PC-3 (cell line): ENCODE measurements around the gene BMF. TPM values are rescaled to one million over a fixed set of nuclear protein-coding genes. Genes with fewer than 3 reads are reported as not detected.

Experiments used
- ATAC-seq: fragments of 200-7000 bp; cut with Tn5 transposase; 2 replicates; pipeline ENCODE4 v1.9.1; 2020; ENCODE audit warnings: mild to moderate bottlenecking, moderate library complexity
- BruUV-seq: library from RNA; stranded (reverse); fragments of 400-500 nt; replicated peaks from 2 replicates; lab custom pipeline; 2021; lab: Mats Ljungman, UMichigan
- CTCF ChIA-PET: fragments of 300-600 bp; sonication (Branson Sonifier 250); formaldehyde crosslinking; loops from one replicate; lab custom pipeline; 2022; ENCODE audit warnings: antibody characterized with exemption; lab: Charles Lee
- POLR2A ChIA-PET: fragments of 300-600 bp; sonication (Branson Sonifier 250); formaldehyde crosslinking; loops from one replicate; lab custom pipeline; 2022; ENCODE audit warnings: antibody characterized with exemption; ENCODE audit not compliant: unreplicated experiment; lab: Charles Lee
- DNase-seq: peaks from one replicate; pipeline ENCODE4 v3.0.0-alpha.2; 2015
- H2AFZ ChIP-seq: fragments of 300-600 bp; sonication (generic); 2 replicates; pipeline ENCODE4 v1.6.0; 2016; ENCODE audit warnings: antibody characterized with exemption, low read length
- H3F3A ChIP-seq: fragments of 300-600 bp; sonication (generic); one replicate; pipeline ENCODE4 v1.6.0; 2017; ENCODE audit warnings: antibody characterized with exemption, low read length, control low read depth, mild to moderate bottlenecking; ENCODE audit not compliant: unreplicated experiment
- H3K27ac ChIP-seq: fragments of 300-600 bp; sonication (generic); 2 replicates; pipeline ENCODE4 v1.5.1; 2016; ENCODE audit warnings: mild to moderate bottlenecking, low read length
- H3K27me3 ChIP-seq: fragments of 300-600 bp; sonication (generic); 2 replicates; pipeline ENCODE4 v1.6.1; 2016; ENCODE audit warnings: low read length, mixed read lengths
- H3K36me3 ChIP-seq: fragments of 300-600 bp; sonication (generic); 2 replicates; pipeline ENCODE4 v1.6.1; 2016; ENCODE audit warnings: low read depth, mixed run types, low read length, mixed read lengths
- H3K4me1 ChIP-seq: fragments of 300-600 bp; sonication (generic); 2 replicates; pipeline ENCODE4 v1.5.1; 2016; ENCODE audit warnings: low read length; ENCODE audit not compliant: insufficient read depth
- H3K4me2 ChIP-seq: fragments of 300-600 bp; sonication (generic); 2 replicates; pipeline ENCODE4 v1.6.0; 2016; ENCODE audit warnings: low read length
- H3K4me3 ChIP-seq: fragments of 300-600 bp; sonication (generic); 2 replicates; pipeline ENCODE4 v1.5.1; 2016; ENCODE audit warnings: mild to moderate bottlenecking, low read length, mixed read lengths
- H3K79me2 ChIP-seq: fragments of 300-600 bp; sonication (generic); 2 replicates; pipeline ENCODE4 v1.6.1; 2017; ENCODE audit warnings: low read length, mixed read lengths
- H3K9ac ChIP-seq: fragments of 300-600 bp; sonication (generic); 2 replicates; pipeline ENCODE4 v1.6.0; 2016; ENCODE audit warnings: mild to moderate bottlenecking, low read length
- H3K9me2 ChIP-seq: fragments of 300-600 bp; sonication (generic); replicated peaks from 2 replicates; pipeline ENCODE4 v1.6.1; 2016; ENCODE audit warnings: mixed run types, low read length, mixed read lengths
- H3K9me3 ChIP-seq: fragments of 300-600 bp; sonication (generic); 2 replicates; pipeline ENCODE4 v1.6.1; 2016; ENCODE audit warnings: low read length, mixed read lengths
- H4K20me1 ChIP-seq: fragments of 300-600 bp; sonication (generic); 2 replicates; pipeline ENCODE4 v1.6.1; 2016; ENCODE audit warnings: low read length, mixed read lengths
- EZH2 ChIP-seq: fragments of 300-600 bp; sonication (generic); IDR thresholded peaks from one replicate; pipeline ENCODE4 v1.6.1; 2017; ENCODE audit warnings: antibody characterized with exemption, mild to moderate bottlenecking, low read length; ENCODE audit not compliant: unreplicated experiment
- EZH2phosphoT487 ChIP-seq: fragments of 300-600 bp; sonication (generic); IDR thresholded peaks from 2 replicates; pipeline ENCODE4 v1.6.1; 2018; ENCODE audit warnings: mild to moderate bottlenecking, antibody characterized with exemption, low read length, borderline replicate concordance
- intact Hi-C: fragments of 100-400 bp; cut with micrococcal nuclease; formaldehyde crosslinking; loops from 2 replicates; pipeline ENCODE4 v1.9.0; 2023
- total RNA-seq: library from RNA; depleted of rRNA; stranded (reverse); fragments of >200 nt; gene quantifications from 2 replicates; pipeline ENCODE4 v1.2.3, GENCODE V29; 2014
- TF ChIP-seq, protein P1 (sequence below): fragments of 300-600 bp; sonication (generic); conservative IDR thresholded peaks from 2 replicates; pipeline ENCODE4 v1.5.1; 2017; ENCODE audit warnings: antibody characterized with exemption, low read depth, mild to moderate bottlenecking, low read length

The BMF gene
- total RNA-seq, 1 experiment from 2014 or later, result 0.95 TPM

DNA sequence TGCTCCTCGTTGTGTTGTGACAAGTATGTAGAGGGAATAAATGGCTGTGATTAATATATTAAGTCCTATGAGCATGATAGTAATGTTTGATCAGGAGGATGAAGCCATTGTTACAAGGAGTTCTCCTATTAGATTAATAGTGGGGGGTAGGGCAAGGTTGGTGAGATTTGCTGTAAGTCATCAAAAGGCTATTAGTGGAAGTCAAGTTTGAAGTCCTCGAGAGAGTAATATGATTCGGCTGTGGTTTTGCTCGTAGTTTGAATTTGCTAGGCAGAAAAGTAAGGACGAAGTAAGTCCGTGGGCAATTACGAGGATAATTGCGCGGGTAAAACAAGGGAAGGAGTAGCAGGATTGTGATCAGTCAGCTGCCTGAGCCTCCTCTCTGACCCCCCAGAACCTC, 26.2 kb upstream of the BMF start:
- no peaks in the 10 kb centered on the region for H3K36me3 ChIP-seq
- no peaks in the 10 kb centered on the region for H4K20me1 ChIP-seq
- no peak overlapping the region for H3K27ac ChIP-seq
- ATAC-seq (no peak), DNase-seq (no peak)
- H3K9me2 ChIP-seq, result no peaks in the 10 kb centered on the region
- TF ChIP-seq EZH2, result no peak
- no peak for TF ChIP-seq EZH2phosphoT487
- TF ChIP-seq, protein P1, sequence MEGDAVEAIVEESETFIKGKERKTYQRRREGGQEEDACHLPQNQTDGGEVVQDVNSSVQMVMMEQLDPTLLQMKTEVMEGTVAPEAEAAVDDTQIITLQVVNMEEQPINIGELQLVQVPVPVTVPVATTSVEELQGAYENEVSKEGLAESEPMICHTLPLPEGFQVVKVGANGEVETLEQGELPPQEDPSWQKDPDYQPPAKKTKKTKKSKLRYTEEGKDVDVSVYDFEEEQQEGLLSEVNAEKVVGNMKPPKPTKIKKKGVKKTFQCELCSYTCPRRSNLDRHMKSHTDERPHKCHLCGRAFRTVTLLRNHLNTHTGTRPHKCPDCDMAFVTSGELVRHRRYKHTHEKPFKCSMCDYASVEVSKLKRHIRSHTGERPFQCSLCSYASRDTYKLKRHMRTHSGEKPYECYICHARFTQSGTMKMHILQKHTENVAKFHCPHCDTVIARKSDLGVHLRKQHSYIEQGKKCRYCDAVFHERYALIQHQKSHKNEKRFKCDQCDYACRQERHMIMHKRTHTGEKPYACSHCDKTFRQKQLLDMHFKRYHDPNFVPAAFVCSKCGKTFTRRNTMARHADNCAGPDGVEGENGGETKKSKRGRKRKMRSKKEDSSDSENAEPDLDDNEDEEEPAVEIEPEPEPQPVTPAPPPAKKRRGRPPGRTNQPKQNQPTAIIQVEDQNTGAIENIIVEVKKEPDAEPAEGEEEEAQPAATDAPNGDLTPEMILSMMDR, result no peak
- H3K4me3 ChIP-seq, result no peak overlapping the region
- H3K4me1 ChIP-seq, result no peaks in the 10 kb centered on the region
- BruUV-seq, result no TSS peak
- no peaks in the 10 kb centered on the region for H3K9me3 ChIP-seq
- no peaks in the 10 kb centered on the region for H3F3A ChIP-seq
- no peaks in the 10 kb centered on the region; the same call in 1 of the 2 replicates for H3K27me3 ChIP-seq
- ChIA-PET CTCF (no interaction called here), POLR2A (no interaction called here)
- no peaks in the 10 kb centered on the region for H3K79me2 ChIP-seq
- no peak overlapping the region for H3K9ac ChIP-seq
- intact Hi-C loops, result no loop called here
- no peak overlapping the region for H3K4me2 ChIP-seq
- H2AFZ ChIP-seq, result no peak overlapping the region

DNA sequence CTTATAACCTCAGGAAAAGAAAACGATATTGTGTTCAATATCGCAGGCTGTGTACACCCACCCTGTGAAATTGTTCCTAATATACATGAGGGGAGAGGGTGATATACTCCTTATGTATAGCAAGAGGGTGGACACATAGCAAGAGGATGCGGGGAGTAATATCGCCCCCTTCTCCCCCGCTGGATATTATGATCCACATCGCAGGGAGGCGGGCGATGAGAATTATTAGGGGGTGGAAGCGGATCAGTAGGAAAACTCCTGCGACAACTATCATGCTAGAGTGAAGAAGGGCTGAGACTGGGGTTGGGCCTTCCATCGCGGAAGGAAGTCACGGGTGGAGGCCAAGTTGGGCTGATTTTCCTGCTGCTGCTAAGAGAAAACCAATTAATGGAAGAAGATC, 24.9 kb upstream of the BMF start:
- H3K9ac ChIP-seq, result no peak overlapping the region
- H3K27me3 ChIP-seq, result no peaks in the 10 kb centered on the region; the same call in 1 of the 2 replicates
- H3K9me3 ChIP-seq, result no peaks in the 10 kb centered on the region
- H3F3A ChIP-seq, result no peaks in the 10 kb centered on the region
- ATAC-seq, result no peak
- H3K27ac ChIP-seq, result no peak overlapping the region
- H3K9me2 ChIP-seq, result no peaks in the 10 kb centered on the region
- no peaks in the 10 kb centered on the region for H3K4me1 ChIP-seq
- H3K36me3 ChIP-seq, result no peaks in the 10 kb centered on the region
- H2AFZ ChIP-seq, result no peak overlapping the region
- CTCF ChIA-PET, result no interaction called here
- POLR2A ChIA-PET, result no interaction called here
- intact Hi-C loops, result no loop called here
- BruUV-seq, result no TSS peak
- no peaks in the 10 kb centered on the region for H3K79me2 ChIP-seq
- no peaks in the 10 kb centered on the region for H4K20me1 ChIP-seq
- no peak overlapping the region for H3K4me3 ChIP-seq
- DNase-seq, result no peak
- TF ChIP-seq, protein P1, result no peak
- TF ChIP-seq EZH2phosphoT487, result no peak
- no peak overlapping the region for H3K4me2 ChIP-seq

DNA sequence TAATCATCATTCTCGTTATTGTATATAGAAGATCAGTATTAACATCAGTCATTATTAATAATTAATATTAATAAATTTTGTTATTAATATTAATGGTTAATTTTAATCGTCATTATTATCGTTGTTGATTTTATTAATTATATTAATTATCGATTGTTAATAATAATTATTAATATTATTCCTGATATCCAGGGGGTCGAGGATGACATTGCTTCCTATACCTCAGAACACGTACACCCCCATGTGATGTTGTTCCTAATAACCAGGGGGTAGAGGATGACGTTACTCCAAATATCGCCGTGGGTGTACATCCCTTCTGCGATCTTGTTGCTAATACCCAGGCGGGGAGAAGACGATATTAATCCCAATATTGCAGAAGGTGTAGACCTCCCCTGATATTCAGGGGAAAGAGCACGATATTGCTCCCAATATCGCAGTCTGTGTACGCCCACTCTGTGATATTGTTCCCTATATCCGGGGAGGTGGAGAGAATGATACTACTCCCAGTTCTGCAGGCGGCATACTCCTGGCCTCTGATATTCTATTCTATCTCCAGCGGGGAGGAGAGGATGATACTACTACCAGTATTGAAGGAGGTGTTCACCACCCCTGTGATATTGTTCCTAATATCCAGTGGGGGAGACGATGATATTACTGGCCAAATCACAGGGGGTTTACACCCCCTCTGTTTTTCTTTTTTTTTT, 22.3 kb upstream of the BMF start:
- Histone ChIP-seq H3K4me3 (no peak overlapping the region), H2AFZ (no peak overlapping the region), H3F3A (no peaks in the 10 kb centered on the region), H3K9me3 (no peaks in the 10 kb centered on the region), H3K79me2 (no peaks in the 10 kb centered on the region), H3K27ac (no peak overlapping the region), H3K9me2 (no peaks in the 10 kb centered on the region), H3K4me1 (no peaks in the 10 kb centered on the region), H3K4me2 (no peak overlapping the region), H3K9ac (no peak overlapping the region), H3K36me3 (no peaks in the 10 kb centered on the region), H3K27me3 (no peaks in the 10 kb centered on the region; the same call in 1 of the 2 replicates), H4K20me1 (no peaks in the 10 kb centered on the region)
- DNase-seq (no peak), ATAC-seq (no peak; the same call in 1 of the 2 replicates)
- ChIA-PET CTCF (no interaction called here), POLR2A (no interaction called here)
- no TSS peak for BruUV-seq
- TF ChIP-seq EZH2 (no peak), EZH2phosphoT487 (no peak)
- TF ChIP-seq, protein P1, result no peak
- intact Hi-C loops, result no loop called here
